ENCODE results near the gene DOCK6. TPM values are rescaled to one million over a fixed set of nuclear protein-coding genes. Genes with fewer than 3 reads are reported as not detected.

Gene DOCK6
- polyA plus RNA-seq, 1 donor (not counting 4 experiments of a cell fraction or from before 2014, with no cell fraction given): 9.1 TPM

GRCh38 chr19:11214387-11214786 is 47.9 kb downstream of the DOCK6 start:
- H2AFZ ChIP-seq (ENCODE audit: control insufficient read depth, low read length): no peak overlapping the region
- no peaks in the 10 kb centered on the region for H4K20me1 ChIP-seq (ENCODE audit: control insufficient read depth, extremely low read depth, insufficient read depth, low read length)
- no peaks in the 10 kb centered on the region for H3K9me1 ChIP-seq (ENCODE audit: control insufficient read depth, extremely low read depth, insufficient read depth, low read length)
- no peak for TF ChIP-seq CTCF (optimal IDR thresholded peaks at IDR 0.05 in 1 of 3, IDR thresholded peaks at IDR 0.05 in 1 of 3, conservative IDR thresholded peaks at IDR 0.05 in 1 of 3; ENCODE audit: extremely low read depth in 1 of 3, insufficient read depth in 2 of 3, low read length in 3 of 3)
- no peak for TF ChIP-seq EZH2 (IDR thresholded peaks at IDR 0.05; ENCODE audit: low read length)
- peaks cover 14 to 22% of the 10 kb centered on the region in 2 experiments for H3K36me3 ChIP-seq (ENCODE audit: control insufficient read depth in 2 of 2, extremely low read depth in 1 of 2, insufficient read depth in 2 of 2, low read length in 2 of 2)
- FAIRE-seq: no peak
- no peak overlapping the region for H3K4me3 ChIP-seq (ENCODE audit: control insufficient read depth in 2 of 3, extremely low read depth in 1 of 3, insufficient read depth in 2 of 3, low read depth in 1 of 3, low read length in 3 of 3)
- H3K4me1 ChIP-seq (ENCODE audit: control insufficient read depth, extremely low read depth, insufficient read depth, low read length): no peaks in the 10 kb centered on the region
- dilution Hi-C loops (cut with MboI; ENCODE audit: extremely low pct_ligation_motif_present, low sequenced_read_pairs): no loop called here
- no peak overlapping the region for H3K4me2 ChIP-seq (ENCODE audit: control insufficient read depth, extremely low read depth, insufficient read depth, low read depth, low read length)
- H3K9ac ChIP-seq (ENCODE audit: control insufficient read depth, extremely low read depth, insufficient read depth, low read length): no peak overlapping the region
- no peaks in the 10 kb centered on the region for H3K27me3 ChIP-seq (ENCODE audit: control insufficient read depth, extremely low read depth, insufficient read depth, low read length)
- H3K27ac ChIP-seq (ENCODE audit: control insufficient read depth, insufficient read depth, low read length): no peak overlapping the region
- DNase-seq (ENCODE audit: low read depth, low spot score): no peak
- H3K79me2 ChIP-seq (ENCODE audit: control insufficient read depth, insufficient read depth, low read length): no peaks in the 10 kb centered on the region
- H3K9me3 ChIP-seq (ENCODE audit: control insufficient read depth, low read depth, low read length): no peaks in the 10 kb centered on the region

- H2AFZ ChIP-seq (ENCODE audit: control insufficient read depth, low read length): no peak overlapping the region
- no peaks in the 10 kb centered on the region for H4K20me1 ChIP-seq (ENCODE audit: control insufficient read depth, extremely low read depth, insufficient read depth, low read length)
- H3K9me1 ChIP-seq (ENCODE audit: control insufficient read depth, extremely low read depth, insufficient read depth, low read length): no peaks in the 10 kb centered on the region
- no peak overlapping the region for H3K4me3 ChIP-seq (ENCODE audit: control insufficient read depth in 2 of 3, extremely low read depth in 1 of 3, insufficient read depth in 2 of 3, low read depth in 1 of 3, low read length in 3 of 3)
- TF ChIP-seq EZH2 (IDR thresholded peaks at IDR 0.05; ENCODE audit: low read length) (no peak), CTCF (optimal IDR thresholded peaks at IDR 0.05 in 1 of 3, IDR thresholded peaks at IDR 0.05 in 1 of 3, conservative IDR thresholded peaks at IDR 0.05 in 1 of 3; ENCODE audit: extremely low read depth in 1 of 3, insufficient read depth in 2 of 3, low read length in 3 of 3) (no peak)
- H3K79me2 ChIP-seq (ENCODE audit: control insufficient read depth, insufficient read depth, low read length): no peaks in the 10 kb centered on the region
- no peak overlapping the region for H3K4me2 ChIP-seq (ENCODE audit: control insufficient read depth, extremely low read depth, insufficient read depth, low read depth, low read length)
- dilution Hi-C loops (cut with MboI; ENCODE audit: extremely low pct_ligation_motif_present, low sequenced_read_pairs): no loop called here
- H3K4me1 ChIP-seq (ENCODE audit: control insufficient read depth, extremely low read depth, insufficient read depth, low read length): no peaks in the 10 kb centered on the region
- no peak for DNase-seq (ENCODE audit: low read depth, low spot score)
- no peak overlapping the region for H3K9ac ChIP-seq (ENCODE audit: control insufficient read depth, extremely low read depth, insufficient read depth, low read length)
- H3K9me3 ChIP-seq (ENCODE audit: control insufficient read depth, low read depth, low read length): no peaks in the 10 kb centered on the region
- FAIRE-seq: no peak
- H3K27me3 ChIP-seq (ENCODE audit: control insufficient read depth, extremely low read depth, insufficient read depth, low read length): no peaks in the 10 kb centered on the region
- H3K27ac ChIP-seq (ENCODE audit: control insufficient read depth, insufficient read depth, low read length): no peak overlapping the region
- peaks cover 11 to 23% of the 10 kb centered on the region in 2 experiments for H3K36me3 ChIP-seq (ENCODE audit: control insufficient read depth in 2 of 2, extremely low read depth in 1 of 2, insufficient read depth in 2 of 2, low read length in 2 of 2)
Measured at GRCh38 chr19:11210656-11210928, 51.7 kb downstream of the DOCK6 start.

All from keratinocyte (primary cell).